ENCODE data around the gene CTSW. TPM values are rescaled to one million over a fixed set of nuclear protein-coding genes. Genes with fewer than 3 reads are reported as not detected.

CTSW gene
- total RNA-seq, 1 experiment from 2014 or later: not detected

- Mint-ChIP-seq H3K4me1 (ENCODE audit: insufficient read depth, unreplicated experiment) (peaks cover 52% of the 10 kb centered on the region), H3K27ac (ENCODE audit: low read depth, unreplicated experiment) (peak overlapping the region; percentile 89), H3K36me3 (ENCODE audit: insufficient read depth, unreplicated experiment) (peaks cover 31% of the 10 kb centered on the region), H3K9me3 (ENCODE audit: unreplicated experiment) (no peaks in the 10 kb centered on the region), H3K4me3 (ENCODE audit: unreplicated experiment) (peak overlapping the region; percentile 96), H3K27me3 (ENCODE audit: insufficient read depth, unreplicated experiment) (no peaks in the 10 kb centered on the region)
- CTCF ChIA-PET: interaction anchor here (0.8 to 4.3 kb wide), 7 partner anchors 10 to 119 kb away, joined by 3 to 55 read pairs (median 6); partner anchors contain the start of genes CCDC85B and FIBP
- BruUV-seq (replicated peaks): TSS peak; percentile 37
- DNase-seq (ENCODE audit: unreplicated experiment): peak; percentile 80
- POLR2A ChIA-PET: interaction anchor here (0.6 to 6.4 kb wide), 17 partner anchors 9 to 1955 kb away, joined by 3 to 222 read pairs (median 5); partner anchors contain the start of genes BANF1, C11orf68, CCDC85B and CFL1
- intact Hi-C loops (cut with micrococcal nuclease): loop anchor here (1.0 kb wide), 1 partner anchor 9 kb away; the partner anchor contains the start of gene CCDC85B
- TF ChIP-seq CTCF (IDR thresholded peaks at IDR 0.05; ENCODE audit: unreplicated experiment): no peak
Observed at GRCh38 chr11:65898656-65899355, 19.2 kb downstream of the CTSW start.

GRCh38 chr11:65899356-65900124 lies 19.9 kb downstream of the CTSW start:
- H3K36me3 Mint-ChIP-seq (ENCODE audit: insufficient read depth, unreplicated experiment): peaks cover 23% of the 10 kb centered on the region
- peak overlapping the region; percentile 96 for H3K4me3 Mint-ChIP-seq (ENCODE audit: unreplicated experiment)
- intact Hi-C loops (cut with micrococcal nuclease): loop anchor here (1.0 to 2.0 kb wide), 3 partner anchors 9 to 21 kb away; partner anchors contain the start of gene CCDC85B
- CTCF ChIA-PET: interaction anchor here (1.3 to 2.3 kb wide), 3 partner anchors 10 to 15 kb away, joined by 4 to 23 read pairs (median 6); partner anchors contain the start of genes CCDC85B and FIBP
- H3K27me3 Mint-ChIP-seq (ENCODE audit: insufficient read depth, unreplicated experiment): no peaks in the 10 kb centered on the region
- POLR2A ChIA-PET: interaction anchor here (0.7 to 6.4 kb wide), 12 partner anchors 10 to 182 kb away, joined by 3 to 222 read pairs (median 10); partner anchors contain the start of genes BANF1, C11orf68, CCDC85B and CFL1
- TSS peak; percentile 13 for BruUV-seq (replicated peaks)
- H3K27ac Mint-ChIP-seq (ENCODE audit: low read depth, unreplicated experiment): peak overlapping the region; percentile 89
- peaks cover 57% of the 10 kb centered on the region for H3K4me1 Mint-ChIP-seq (ENCODE audit: insufficient read depth, unreplicated experiment)
- TF ChIP-seq CTCF (IDR thresholded peaks at IDR 0.05; ENCODE audit: unreplicated experiment): no peak
- H3K9me3 Mint-ChIP-seq (ENCODE audit: unreplicated experiment): no peaks in the 10 kb centered on the region
- no peak for DNase-seq (ENCODE audit: unreplicated experiment)

- CTCF ChIA-PET: interaction anchor here (1.0 to 2.2 kb wide), 7 partner anchors 10 to 102 kb away, joined by 4 to 17 read pairs (median 5); partner anchors contain the start of genes BANF1 and CCDC85B
- Mint-ChIP-seq H3K9me3 (ENCODE audit: unreplicated experiment) (no peaks in the 10 kb centered on the region), H3K4me3 (ENCODE audit: unreplicated experiment) (peak within 1 kb of the TSS; percentile 96), H3K27me3 (ENCODE audit: insufficient read depth, unreplicated experiment) (no peaks in the 10 kb centered on the region), H3K27ac (ENCODE audit: low read depth, unreplicated experiment) (peak within 1 kb of the TSS; percentile 89), H3K36me3 (ENCODE audit: insufficient read depth, unreplicated experiment) (peaks cover 16% of the 10 kb centered on the region), H3K4me1 (ENCODE audit: insufficient read depth, unreplicated experiment) (peaks cover 56% of the 10 kb centered on the region)
- peak; percentile 97 for DNase-seq (ENCODE audit: unreplicated experiment)
- no TSS peak for BruUV-seq (replicated peaks)
- intact Hi-C loops (cut with micrococcal nuclease): loop anchor here (1.0 to 2.0 kb wide), 2 partner anchors 14 to 20 kb away; no protein-coding TSS in a partner anchor
- TF ChIP-seq CTCF (IDR thresholded peaks at IDR 0.05; ENCODE audit: unreplicated experiment): no peak
- POLR2A ChIA-PET: interaction anchor here (0.6 to 6.4 kb wide), 21 partner anchors 11 to 423 kb away, joined by 3 to 222 read pairs (median 3); partner anchors contain the start of genes BANF1, C11orf68, CCDC85B and CFL1
Observed at GRCh38 chr11:65900125-65900898, 20.7 kb downstream of the CTSW start, which contains the start of gene FOSL1. FOSL1 (minus strand) TSS chr11:65900388; CDS start chr11:65900339, 49 bp downstream.

Measured in MCF 10A (cell line).